PFSK-1 (cell line): ENCODE measurements around the gene NLK.

Experiments
- FOXP2 ChIP-seq: optimal IDR thresholded peaks from 2 replicates; pipeline ENCODE3; 2011; ENCODE audit warnings: borderline replicate concordance, control low read depth, inconsistent platforms; ENCODE audit not compliant: insufficient read depth; ENCODE audit errors: extremely low read length, extremely low read depth
- POLR2AphosphoS5 ChIP-seq: IDR thresholded peaks from 2 replicates; pipeline ENCODE4 v1.6.1; 2012; ENCODE audit warnings: low read depth, mild to moderate bottlenecking, control low read depth, low read length, moderate library complexity
- REST ChIP-seq, 2 experiments: IDR thresholded peaks; 2 replicates each; pipeline versions ENCODE4 v1.6.1 to v1.8.0; 2011 to 2012; ENCODE audit warnings: low read depth in 2 of 2, low read length in 2 of 2, control low read depth in 1 of 2, inconsistent platforms in 1 of 2, mild to moderate bottlenecking in 1 of 2, moderate library complexity in 1 of 2; ENCODE audit not compliant: insufficient read depth in 1 of 2
- SIN3A ChIP-seq: IDR thresholded peaks from 2 replicates; pipeline ENCODE4 v1.6.1; 2012; ENCODE audit warnings: mild to moderate bottlenecking, low read length, moderate library complexity, borderline replicate concordance; ENCODE audit not compliant: insufficient read depth
- TAF1 ChIP-seq: IDR thresholded peaks from 2 replicates; pipeline ENCODE4 v1.6.1; 2012; ENCODE audit warnings: low read length, control low read depth, borderline replicate concordance; ENCODE audit not compliant: insufficient read depth

NLK gene

GRCh38 chr17:28194382-28194781 is 151.9 kb downstream of the NLK start:
- TF ChIP-seq POLR2AphosphoS5 (no peak), REST (IDR thresholded peaks at IDR 0.05; ENCODE audit: insufficient read depth in 1 of 2, low read depth in 2 of 2, low read length in 2 of 2) (no peak), FOXP2 (no peak), SIN3A (no peak), TAF1 (no peak)

DNA sequence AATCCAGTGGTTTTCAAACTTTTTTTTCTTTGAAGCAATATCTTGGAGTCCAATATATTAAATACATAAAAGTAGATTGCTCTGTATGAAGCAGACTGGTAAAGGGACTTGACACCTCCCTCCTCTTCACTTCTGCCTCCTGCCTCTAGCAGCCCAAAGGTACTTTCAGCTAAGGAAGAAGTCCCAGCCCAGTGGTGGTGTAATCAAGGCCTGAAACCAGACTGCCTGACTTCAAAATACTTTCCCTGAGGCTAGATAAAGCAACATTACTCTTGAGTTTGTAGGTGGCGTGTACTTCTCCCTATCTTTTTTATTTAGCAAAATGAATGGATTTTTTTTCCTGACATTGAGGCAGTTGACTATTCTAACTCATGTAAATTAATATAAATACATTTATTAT is 154.2 kb downstream of the NLK start:
- TF ChIP-seq SIN3A, result no peak
- no peak for TF ChIP-seq REST (IDR thresholded peaks at IDR 0.05; ENCODE audit: insufficient read depth in 1 of 2, low read depth in 2 of 2, low read length in 2 of 2)
- TF ChIP-seq TAF1, result no peak
- no peak for TF ChIP-seq POLR2AphosphoS5
- no peak for TF ChIP-seq FOXP2

- TF ChIP-seq FOXP2, result no peak
- TF ChIP-seq SIN3A, result no peak
- TF ChIP-seq POLR2AphosphoS5, result no peak
- TF ChIP-seq REST (IDR thresholded peaks at IDR 0.05; ENCODE audit: insufficient read depth in 1 of 2, low read depth in 2 of 2, low read length in 2 of 2), result no peak
- TF ChIP-seq TAF1, result no peak
Observed at GRCh38 chr17:28199115-28199514, 156.6 kb downstream of the NLK start.

- TF ChIP-seq SIN3A (no peak), TAF1 (no peak), FOXP2 (no peak), REST (IDR thresholded peaks at IDR 0.05; ENCODE audit: insufficient read depth in 1 of 2, low read depth in 2 of 2, low read length in 2 of 2) (no peak), POLR2AphosphoS5 (no peak)
Observed at GRCh38 chr17:28199728-28200127, 157.3 kb downstream of the NLK start.

GRCh38 chr17:28201315-28201714 is 158.8 kb downstream of the NLK start:
- TF ChIP-seq SIN3A, result no peak
- TF ChIP-seq POLR2AphosphoS5, result no peak
- TF ChIP-seq TAF1, result no peak
- no peak for TF ChIP-seq REST (IDR thresholded peaks at IDR 0.05; ENCODE audit: insufficient read depth in 1 of 2, low read depth in 2 of 2, low read length in 2 of 2)
- TF ChIP-seq FOXP2, result no peak
